Renal cortex interstitium (tissue), 11 donors: ENCODE results near the gene STPG3. TPM values are rescaled to one million over a fixed set of nuclear protein-coding genes. Genes with fewer than 3 reads are reported as not detected.

Experiments used
- DNase-seq, 11 donors: peaks; one replicate each; pipeline ENCODE4 v3.0.0-alpha.2; 2013; ENCODE audit warnings: low read depth in 9 of 11, low spot score in 4 of 11; ENCODE audit errors: extremely low read depth in 1 of 11
- polyA plus RNA-seq, 3 donors: library from polyadenylated mRNA; unstranded; fragments of 120-200 nt; gene quantifications; one replicate each; pipeline ENCODE4 v1.2.1, GENCODE V29; 2013; ENCODE audit not compliant: insufficient read length in 3 of 3

The STPG3 gene
- polyA plus RNA-seq, 3 donors = 2.2 to 4.2 (median 2.6) TPM

GRCh38 chr9:137220317-137221094 is 30.6 kb upstream of the STPG3 start:
- no peak for DNase-seq

DNA sequence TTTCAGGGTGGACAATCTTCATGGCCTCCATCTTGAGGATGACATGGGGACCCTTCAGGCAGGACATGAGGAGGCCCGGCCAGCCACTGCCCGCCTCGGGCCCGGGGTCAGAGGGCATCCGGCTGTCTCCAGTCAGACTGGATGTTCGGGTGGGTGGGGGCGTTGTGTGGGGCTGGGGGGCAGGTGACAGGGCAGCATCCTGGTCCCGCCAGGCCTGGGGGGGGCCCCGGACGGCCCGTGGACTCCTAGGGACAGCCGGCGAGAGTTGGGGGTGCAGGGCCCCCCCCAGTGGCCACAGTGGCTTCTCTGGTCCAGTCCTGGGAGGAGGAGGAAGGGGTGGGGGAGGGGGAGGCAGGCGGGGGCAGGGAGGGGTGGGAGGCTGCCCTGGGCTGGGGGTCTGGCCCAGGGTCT is 30.0 kb upstream of the STPG3 start:
- DNase-seq = no peak

DNA sequence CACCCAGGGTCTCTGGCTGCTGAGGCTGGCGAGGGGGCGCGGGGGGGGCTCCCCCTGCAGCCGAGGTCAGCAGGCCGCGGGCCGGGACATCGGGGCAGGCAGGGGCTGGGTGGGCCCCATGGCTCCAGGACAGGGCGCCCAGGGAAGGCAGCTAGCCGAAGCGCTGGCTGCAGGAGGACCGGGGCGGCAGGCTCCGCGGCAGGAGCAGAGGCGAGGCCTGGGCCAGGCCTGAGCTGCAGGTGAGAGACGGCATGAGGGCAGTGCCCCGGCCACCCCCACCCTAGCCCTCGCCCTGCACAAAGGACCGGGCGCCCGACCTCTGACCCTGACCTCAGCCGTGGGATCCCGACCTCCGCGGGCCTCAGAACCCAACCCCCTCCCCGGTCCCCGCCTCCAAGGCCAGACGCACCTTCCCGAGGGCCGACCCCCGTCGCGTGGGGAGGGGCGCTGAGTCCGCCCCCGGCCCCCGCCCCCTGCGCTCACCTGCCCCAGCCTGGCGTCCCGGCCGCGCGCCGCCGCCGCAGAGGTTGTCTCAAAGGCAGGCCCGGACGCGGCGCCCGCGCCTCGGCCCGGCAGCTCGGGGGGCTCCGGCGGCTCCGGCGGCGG is 29.5 kb upstream of the STPG3 start:
- DNase-seq = no peak

DNA sequence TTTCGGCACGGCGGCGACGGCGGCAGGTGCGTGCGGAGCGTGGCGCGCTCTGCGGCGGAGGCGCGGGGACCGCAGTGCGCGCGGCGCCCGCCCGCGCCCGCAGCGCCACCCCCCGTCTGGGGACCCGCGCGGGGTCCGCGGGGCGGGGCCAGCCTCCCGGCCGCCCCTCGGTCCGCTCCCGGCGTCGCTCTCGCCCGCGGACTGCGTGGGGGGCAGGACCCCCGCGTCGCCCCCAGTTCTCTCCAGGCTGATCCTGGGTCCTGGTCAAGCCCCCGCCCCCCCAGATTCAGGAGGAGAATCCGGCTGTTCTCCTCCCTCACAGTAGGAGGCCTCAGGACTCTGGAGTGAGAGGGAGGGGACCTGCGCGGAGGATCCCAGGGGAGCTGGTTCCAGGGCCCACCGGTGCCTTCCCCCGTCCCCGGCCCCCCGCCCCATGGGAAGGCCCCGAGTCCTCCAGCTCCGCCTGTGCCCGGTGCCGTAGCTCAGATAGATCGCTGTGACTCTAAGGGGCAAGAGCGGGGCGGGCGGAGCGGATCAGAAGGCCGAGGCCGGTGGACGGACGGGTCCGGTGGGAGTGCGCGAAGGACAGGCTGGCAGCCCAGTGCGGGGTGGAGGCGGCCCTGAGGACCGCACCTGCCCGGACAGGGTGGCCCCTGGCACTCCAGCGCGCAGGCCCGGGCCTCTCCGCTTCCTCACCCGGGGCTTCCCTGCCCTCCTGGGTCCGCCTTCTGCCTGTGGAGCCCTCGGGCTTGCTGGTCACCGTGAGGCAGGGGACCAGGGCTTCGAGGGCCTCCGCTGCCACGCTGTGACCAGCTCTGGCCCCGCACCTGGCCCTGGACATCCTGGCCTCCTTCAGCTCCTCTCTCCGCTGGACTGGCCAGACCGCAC is 28.7 kb upstream of the STPG3 start, which contains the start of gene RNF208:
Gene RNF208, minus strand, starts transcription at position 51 of the 888 bp plus-strand sequence. CDS start 1,028 bp downstream, outside the sequence.
- DNase-seq = no peak

DNA sequence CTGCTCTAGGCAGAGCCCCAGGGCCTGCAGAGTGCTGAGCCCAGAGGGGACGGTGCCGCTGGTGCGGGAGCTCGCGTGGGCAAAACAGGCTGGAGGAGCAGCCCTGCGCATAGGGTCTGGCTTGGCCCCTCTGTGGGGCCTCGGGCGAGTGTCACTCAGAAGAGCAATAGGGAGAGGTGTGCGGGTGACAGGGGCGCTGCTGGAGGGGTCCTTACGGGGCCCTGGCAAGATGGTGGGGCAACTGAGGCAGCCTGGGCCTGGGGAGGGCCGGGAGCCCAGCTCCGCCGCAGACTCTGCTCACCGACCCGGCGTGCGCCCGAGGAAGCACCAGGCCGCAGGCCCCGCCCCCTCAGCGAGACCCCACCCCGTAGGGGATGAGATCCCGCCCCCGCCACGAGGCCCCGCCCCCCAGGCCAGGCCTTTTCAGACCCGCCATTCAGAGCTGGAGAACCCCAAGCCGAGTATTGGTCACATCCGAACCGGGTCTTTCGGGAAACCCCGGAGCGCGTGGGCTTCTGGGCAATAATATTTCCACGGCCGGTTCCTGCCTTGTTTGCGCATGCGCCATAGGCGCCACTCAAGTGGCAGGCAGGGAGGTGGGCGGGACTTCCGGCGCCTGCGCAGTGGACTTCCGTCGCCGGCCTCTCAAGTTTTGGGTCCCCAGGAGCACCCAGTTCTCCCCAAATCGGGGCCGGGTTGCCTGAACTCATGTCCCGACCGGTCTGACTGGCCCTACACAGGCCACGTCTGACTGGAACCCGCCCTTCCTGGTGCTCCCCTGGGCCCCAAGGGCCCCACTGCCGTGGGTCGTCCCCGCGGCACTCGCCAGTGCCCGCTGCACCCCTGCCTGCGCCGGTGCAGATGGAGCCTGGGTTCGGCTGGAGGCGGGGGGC is 27.8 kb upstream of the STPG3 start:
- peak; percentile 87 to 97 (median 94) for DNase-seq

DNA sequence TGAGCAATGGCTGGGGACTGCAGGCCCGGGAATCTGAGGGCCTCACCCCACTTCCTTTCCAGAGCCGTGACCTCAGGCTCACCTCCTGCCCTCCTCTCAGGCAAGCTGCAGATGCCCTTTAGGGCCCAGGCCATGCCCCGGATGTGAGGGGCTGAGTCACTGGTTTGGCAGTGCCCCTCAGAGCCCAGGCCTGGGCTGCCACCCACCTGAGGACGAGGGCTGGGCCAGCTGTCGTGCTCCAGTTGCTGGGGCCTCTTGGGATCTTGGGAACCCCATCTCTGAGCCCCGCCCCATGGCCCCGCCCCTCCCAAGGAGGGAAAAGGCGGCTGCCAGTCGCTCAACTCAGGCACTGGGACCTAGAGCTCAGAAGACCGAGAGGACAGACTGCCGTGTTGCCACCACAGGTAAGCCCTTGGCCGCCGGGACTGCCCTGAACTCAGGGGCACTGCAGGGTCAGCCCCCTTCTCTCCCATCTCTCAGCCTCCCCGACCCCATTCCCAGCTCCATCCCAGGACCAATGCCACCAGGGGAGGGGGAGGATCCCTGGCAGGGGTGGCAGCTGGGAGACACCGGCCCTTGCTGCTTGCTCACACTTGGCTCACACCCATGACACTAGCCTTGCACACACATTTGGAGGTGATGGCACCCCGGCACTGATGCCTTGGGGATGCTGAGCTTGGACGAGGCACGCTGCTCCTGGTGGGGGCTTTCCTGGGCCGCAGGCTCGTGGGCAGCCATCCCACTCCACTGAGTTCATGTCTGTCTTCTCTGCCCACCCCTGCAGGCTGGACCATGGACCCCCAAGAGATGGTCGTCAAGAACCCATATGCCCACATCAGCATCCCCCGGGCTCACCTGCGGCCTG is 26.0 kb upstream of the STPG3 start, which contains the start of gene CYSRT1:
Gene CYSRT1, plus strand, starts transcription at position 345 of the 865 bp plus-strand sequence. Its CDS starts 448 bp downstream, at position 793.
- no peak for DNase-seq

DNA sequence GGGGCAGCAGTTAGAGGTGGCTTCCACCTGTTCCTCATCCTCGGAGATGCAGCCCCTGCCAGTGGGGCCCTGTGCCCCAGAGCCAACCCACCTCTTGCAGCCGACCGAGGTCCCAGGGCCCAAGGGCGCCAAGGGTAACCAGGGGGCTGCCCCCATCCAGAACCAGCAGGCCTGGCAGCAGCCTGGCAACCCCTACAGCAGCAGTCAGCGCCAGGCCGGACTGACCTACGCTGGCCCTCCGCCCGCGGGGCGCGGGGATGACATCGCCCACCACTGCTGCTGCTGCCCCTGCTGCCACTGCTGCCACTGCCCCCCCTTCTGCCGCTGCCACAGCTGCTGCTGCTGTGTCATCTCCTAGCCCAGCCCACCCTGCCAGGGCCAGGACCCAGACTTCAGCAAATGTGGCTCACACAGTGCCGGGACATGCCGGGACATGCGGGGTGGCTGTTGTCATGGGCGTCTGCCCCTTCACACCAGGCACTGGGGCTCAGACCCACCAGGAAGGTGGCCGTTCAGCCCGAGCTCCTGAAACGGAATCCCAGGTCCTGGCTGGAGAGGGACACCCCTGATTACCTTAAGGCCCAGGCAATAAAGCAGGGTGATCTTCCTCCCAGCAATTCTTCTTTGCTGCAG is 25.3 kb upstream of the STPG3 start:
- DNase-seq = no peak

GRCh38 chr9:137226338-137227053 is 24.6 kb upstream of the STPG3 start:
- no peak for DNase-seq

DNA sequence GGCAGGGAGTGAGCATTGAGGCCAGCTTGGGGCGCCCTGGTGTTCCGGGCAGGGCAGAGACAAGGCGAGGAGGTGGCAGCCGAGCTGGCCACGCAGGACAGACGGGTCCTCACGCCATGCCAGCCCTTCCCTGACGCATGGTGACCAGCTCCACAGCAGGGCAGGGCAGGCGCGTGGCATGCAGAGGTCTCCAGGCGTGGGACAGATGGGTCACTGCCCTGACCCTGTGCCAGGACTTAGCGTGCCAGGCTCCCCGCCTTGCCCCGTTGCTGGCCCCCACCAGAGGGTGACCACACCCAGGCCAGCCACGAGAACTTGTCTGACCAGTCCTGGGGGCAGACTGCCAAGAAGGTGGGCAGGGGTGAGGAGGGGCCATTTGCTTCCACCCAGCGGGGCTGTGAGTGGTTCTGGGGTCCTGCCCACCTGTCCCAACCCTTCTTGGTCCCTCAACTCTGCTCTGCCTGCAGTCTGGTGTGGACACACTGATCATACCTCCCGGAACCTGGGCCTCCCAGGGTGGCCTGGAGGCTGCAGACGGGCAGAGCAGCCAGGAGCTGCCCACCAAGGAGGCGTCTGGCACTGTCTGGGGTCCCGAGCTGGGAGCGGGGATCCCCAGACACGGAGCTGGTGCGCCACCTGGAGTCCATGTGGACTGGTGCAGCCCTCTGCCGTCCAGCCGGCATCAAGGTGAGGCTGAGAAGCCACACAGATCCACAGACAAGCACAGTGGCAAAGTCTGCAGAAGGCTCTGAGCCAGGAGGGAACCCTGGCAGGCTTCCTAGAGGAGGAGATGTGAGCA is 23.8 kb upstream of the STPG3 start, which contains the start of gene RNF224:
Gene RNF224, plus strand, starts transcription at position 449 of the 799 bp plus-strand sequence. CDS start 834 bp downstream, outside the sequence.
- peak in 8 of 11 donors; percentile 56 to 76 (median 64) for DNase-seq

DNA sequence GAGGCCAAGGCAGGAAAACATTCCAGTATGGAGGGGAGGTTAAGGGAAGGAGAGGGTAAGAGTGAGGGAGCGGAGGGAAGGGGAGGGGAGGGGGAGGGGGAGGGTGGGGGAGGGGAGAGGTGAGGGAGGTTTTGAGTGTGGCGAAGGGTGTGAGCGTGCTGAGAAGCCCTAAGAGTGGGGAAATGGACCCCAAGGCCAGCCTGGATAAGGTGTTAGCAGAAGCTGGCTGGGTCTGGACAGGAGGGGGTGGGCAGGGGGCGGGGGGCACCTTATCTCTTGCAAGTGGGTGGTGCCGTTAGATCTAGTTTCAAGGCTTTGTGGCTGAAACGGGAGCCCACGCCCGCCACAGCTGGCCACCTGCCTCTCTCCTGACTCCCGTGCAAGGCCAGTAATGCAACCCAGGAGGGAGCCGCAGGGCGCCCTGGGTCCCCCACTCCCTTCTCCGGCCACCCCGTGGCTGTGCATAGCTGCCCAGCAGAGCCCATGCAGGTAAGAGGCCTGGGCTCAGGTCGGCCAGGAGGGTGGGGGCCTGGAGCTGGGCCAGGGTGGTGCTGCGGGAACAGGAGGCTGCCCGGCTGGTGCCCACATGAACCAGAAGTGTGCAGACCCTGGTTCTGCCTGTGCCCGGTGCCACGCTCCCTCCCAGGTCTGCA is 23.1 kb upstream of the STPG3 start:
- no peak for DNase-seq

- DNase-seq = no peak
Observed at GRCh38 chr9:137228506-137228967, 22.5 kb upstream of the STPG3 start.

DNA sequence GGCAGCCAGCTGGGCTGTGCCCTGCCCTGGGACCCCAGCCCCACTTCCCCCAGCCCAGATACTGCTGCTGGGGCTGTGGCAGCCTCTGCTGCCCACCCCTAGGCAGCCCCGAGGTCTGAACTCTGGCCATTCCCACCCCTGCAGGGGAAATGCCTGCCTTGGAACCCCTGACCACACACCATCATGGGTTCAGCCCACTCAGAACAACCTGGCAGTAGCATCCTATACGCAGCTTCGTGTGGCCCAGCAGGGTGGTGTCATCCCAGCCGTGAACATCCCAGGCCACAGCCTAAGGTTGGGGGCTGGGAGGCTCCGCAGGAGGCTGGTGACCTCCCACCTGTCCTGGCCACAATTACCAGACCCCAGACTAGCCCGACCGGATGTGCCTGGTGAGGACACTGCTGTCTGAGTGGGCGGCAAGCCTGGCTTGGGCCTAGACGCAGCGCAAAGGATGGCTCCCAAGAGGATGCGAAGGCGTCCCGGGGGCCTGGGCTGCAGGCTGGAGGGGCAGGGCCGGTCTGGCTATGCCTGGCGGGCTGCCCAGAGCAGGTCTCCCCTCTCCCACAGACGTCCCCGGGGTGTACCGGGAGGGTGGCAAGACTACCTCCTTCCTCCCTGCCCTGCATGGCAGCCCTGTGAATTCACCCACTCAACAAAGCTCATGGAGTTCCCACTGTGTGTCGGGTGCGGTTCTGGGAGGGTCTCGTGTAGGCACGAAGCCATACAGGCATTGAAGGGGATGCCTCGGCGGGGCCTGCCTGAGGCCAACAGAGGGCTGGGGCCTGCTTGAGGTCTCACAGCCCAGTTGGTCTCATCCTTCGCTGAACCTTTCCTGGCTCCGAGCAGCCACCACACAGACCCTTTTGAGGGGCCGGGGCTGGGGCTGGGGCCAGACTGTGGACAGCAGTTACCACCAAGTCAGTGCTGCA is 21.9 kb upstream of the STPG3 start:
- no peak for DNase-seq

GRCh38 chr9:137229903-137230704 is 21.0 kb upstream of the STPG3 start:
- no peak for DNase-seq
